Thoracic aorta (tissue), 2 donors: ENCODE results near the gene CYFIP1. TPM values are rescaled to one million over a fixed set of nuclear protein-coding genes. Genes with fewer than 3 reads are reported as not detected.

Experiments
- ATAC-seq: fragments of 150-250 bp; one replicate; pipeline ENCODE4 v1.8.0; 2017; ENCODE audit warnings: low read depth; ENCODE audit not compliant: insufficient number of reproducible peaks, low FRiP score
- DNase-seq: peaks from one replicate; pipeline ENCODE4 v3.0.0-alpha.2; 2020; ENCODE audit warnings: low spot score
- H3K27ac ChIP-seq, 2 donors: fragments of 200-600 bp; sonication (generic); 1 replicate in 1 of 2; 2 replicates in 1 of 2; pipeline ENCODE4 v1.5.1; 2016; ENCODE audit warnings: mild to moderate bottlenecking in 2 of 2, moderate library complexity in 2 of 2
- H3K27me3 ChIP-seq: fragments of 200-600 bp; sonication (generic); replicated peaks from 2 replicates; pipeline ENCODE4 v1.6.0; 2016; ENCODE audit warnings: mild to moderate bottlenecking; ENCODE audit not compliant: insufficient read depth
- H3K36me3 ChIP-seq: fragments of 200-600 bp; sonication (generic); one replicate; pipeline ENCODE4 v1.5.1; 2016
- H3K4me1 ChIP-seq, 2 donors: fragments of 200-600 bp; sonication (generic); 1 replicate in 1 of 2; 2 replicates in 1 of 2; pipeline versions ENCODE4 v1.5.1 to v1.6.0; 2016; ENCODE audit warnings: low read depth in 2 of 2, mild to moderate bottlenecking in 1 of 2; ENCODE audit not compliant: control insufficient read depth in 1 of 2
- H3K4me3 ChIP-seq: fragments of 200-600 bp; sonication (generic); 2 replicates; pipeline ENCODE4 v1.5.1; 2016; ENCODE audit warnings: mild to moderate bottlenecking
- H3K9me3 ChIP-seq: fragments of 200-600 bp; sonication (generic); 2 replicates; pipeline ENCODE4 v1.5.1; 2016
- total RNA-seq, 2 donors: library from RNA; depleted of rRNA; stranded (reverse); fragments of >200 nt; gene quantifications; one replicate each; pipeline versions ENCODE4 v1.1.0 to v1.2.3, GENCODE V29; 2016
- TF ChIP-seq, protein P1 (sequence below): fragments of 200-600 bp; sonication (generic); IDR thresholded peaks from one replicate; pipeline ENCODE4 v1.5.1; 2019; ENCODE audit warnings: antibody characterized with exemption

Gene CYFIP1
- total RNA-seq, 2 donors from 2014 or later = 112 to 150 TPM

DNA sequence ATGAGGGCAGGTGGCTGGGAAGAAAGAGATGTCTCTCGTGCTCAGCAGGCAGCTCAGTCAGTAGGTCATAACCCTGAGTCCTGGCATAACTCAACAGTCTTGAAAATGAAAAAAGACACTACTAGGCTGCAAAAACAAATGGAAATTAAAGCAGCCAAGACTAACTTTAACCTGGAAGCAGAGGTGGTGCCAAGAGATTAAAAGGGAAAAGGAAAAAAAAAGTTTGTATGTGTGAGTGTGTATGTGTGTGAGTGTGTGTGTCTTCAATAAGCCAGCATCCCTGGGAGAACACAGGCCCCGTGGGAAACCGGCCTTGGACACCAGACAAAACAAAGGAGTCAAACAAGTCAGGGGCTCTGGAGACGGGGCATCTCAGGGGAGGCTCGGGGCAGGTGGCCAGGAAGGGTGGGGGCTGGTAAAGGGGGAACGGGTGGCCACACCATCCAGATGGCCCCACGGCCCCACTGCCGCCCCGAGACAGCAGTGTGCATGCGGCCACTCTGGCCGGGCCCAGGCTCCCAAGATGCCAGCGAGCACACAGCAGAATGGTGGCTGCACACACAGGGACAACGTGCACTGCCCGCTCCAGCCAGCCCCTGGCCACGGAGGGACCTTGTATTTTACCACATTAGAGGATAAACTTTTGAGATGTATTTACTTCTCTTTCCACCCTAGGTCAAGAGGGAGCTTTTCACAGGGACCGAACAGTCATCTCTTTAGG is 23.8 kb downstream of the CYFIP1 start:
- ATAC-seq = no peak
- TF ChIP-seq, protein P1, sequence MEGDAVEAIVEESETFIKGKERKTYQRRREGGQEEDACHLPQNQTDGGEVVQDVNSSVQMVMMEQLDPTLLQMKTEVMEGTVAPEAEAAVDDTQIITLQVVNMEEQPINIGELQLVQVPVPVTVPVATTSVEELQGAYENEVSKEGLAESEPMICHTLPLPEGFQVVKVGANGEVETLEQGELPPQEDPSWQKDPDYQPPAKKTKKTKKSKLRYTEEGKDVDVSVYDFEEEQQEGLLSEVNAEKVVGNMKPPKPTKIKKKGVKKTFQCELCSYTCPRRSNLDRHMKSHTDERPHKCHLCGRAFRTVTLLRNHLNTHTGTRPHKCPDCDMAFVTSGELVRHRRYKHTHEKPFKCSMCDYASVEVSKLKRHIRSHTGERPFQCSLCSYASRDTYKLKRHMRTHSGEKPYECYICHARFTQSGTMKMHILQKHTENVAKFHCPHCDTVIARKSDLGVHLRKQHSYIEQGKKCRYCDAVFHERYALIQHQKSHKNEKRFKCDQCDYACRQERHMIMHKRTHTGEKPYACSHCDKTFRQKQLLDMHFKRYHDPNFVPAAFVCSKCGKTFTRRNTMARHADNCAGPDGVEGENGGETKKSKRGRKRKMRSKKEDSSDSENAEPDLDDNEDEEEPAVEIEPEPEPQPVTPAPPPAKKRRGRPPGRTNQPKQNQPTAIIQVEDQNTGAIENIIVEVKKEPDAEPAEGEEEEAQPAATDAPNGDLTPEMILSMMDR = no peak
- Histone ChIP-seq H3K27me3 (no peaks in the 10 kb centered on the region), H3K4me3 (peak overlapping the region; percentile 43), H3K27ac (peak overlapping the region; percentile 74 to 86), H3K36me3 (no peaks in the 10 kb centered on the region), H3K9me3 (no peaks in the 10 kb centered on the region), H3K4me1 (peaks cover 73 to 99% of the 10 kb centered on the region in 2 donors)
- DNase-seq = no peak

DNA sequence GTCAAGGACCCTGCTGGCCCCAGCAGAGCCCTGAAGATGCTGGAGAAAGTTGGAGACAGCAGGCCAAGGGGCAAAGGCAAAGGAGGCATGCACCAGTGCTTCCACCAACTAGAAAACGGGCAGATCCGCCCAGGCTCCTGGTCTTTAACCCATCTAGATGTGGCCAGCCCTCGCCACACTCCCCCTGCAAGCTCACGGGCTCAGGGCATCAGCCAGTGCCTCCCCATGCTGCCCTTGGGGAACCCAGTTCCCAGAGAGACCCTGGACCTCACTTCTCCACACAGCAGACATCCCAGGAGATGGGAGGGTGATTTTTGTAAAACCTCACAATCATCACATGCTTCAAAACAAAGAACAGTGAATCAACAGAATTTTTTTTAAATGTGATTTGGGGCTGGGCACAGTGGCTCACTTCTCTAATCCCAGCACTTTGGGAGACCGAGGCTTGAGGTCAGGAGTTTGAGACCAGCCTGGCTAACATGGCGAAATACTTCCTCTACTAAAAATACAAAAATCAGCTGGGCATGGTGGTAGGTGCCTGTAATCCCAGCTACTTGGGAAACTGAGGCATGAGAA is 24.5 kb downstream of the CYFIP1 start:
- Histone ChIP-seq H3K4me3 (peak overlapping the region; percentile 43), H3K9me3 (no peaks in the 10 kb centered on the region), H3K27ac (peak overlapping the region; percentile 74 to 86), H3K27me3 (no peaks in the 10 kb centered on the region), H3K36me3 (no peaks in the 10 kb centered on the region), H3K4me1 (peaks cover 70 to 100% of the 10 kb centered on the region in 2 donors)
- ATAC-seq = no peak
- no peak for DNase-seq
- TF ChIP-seq, protein P1 = no peak

GRCh38 chr15:22954798-22955543 is 25.2 kb downstream of the CYFIP1 start:
- H3K27me3 ChIP-seq = no peaks in the 10 kb centered on the region
- H3K9me3 ChIP-seq = no peaks in the 10 kb centered on the region
- DNase-seq (no peak), ATAC-seq (no peak)
- peaks cover 67 to 100% of the 10 kb centered on the region in 2 donors for H3K4me1 ChIP-seq
- no peaks in the 10 kb centered on the region for H3K36me3 ChIP-seq
- peak overlapping the region; percentile 74 to 86 for H3K27ac ChIP-seq
- H3K4me3 ChIP-seq = no peak overlapping the region
- TF ChIP-seq, protein P1 = no peak

- ATAC-seq (no peak), DNase-seq (no peak)
- Histone ChIP-seq H3K4me3 (no peak overlapping the region), H3K9me3 (no peaks in the 10 kb centered on the region), H3K27ac (peak overlapping the region; percentile 74 to 86), H3K36me3 (no peaks in the 10 kb centered on the region), H3K27me3 (no peaks in the 10 kb centered on the region), H3K4me1 (peaks cover 68 to 100% of the 10 kb centered on the region in 2 donors)
- TF ChIP-seq, protein P1 = no peak
Observed at GRCh38 chr15:22954326-22954725, 25.8 kb downstream of the CYFIP1 start.
